ENCODE measurements around the gene CST1.
"Not testable (repeated sequence)": the region's sequence is repeated elsewhere in the genome, so short reads cannot be mapped to it uniquely, and the experiment has no call there.

The CST1 gene

DNA sequence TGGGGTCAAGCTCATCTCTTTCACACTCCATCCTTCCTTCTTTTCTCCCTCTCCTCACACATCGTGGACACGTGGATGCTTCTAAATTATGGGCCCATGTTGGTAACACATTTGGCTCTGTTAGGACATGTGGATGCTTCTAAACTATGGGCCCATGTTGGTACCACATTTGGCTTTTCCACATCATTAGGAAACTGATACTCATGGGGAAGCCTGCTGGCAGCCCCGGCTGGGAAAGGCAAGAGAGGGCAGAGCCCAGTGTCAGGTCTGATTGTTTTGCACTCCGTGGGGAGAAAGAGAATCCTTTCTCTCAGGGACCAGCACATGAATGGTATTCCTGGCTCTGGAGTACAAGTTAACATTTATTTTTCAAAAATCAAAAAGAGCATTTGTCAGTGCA lies 4.0 kb upstream of the CST1 start:
- H3K27me3 ChIP-seq (replicated peaks; ENCODE audit: control insufficient read depth, insufficient read depth, low read length): peaks cover 2% of the 10 kb centered on the region
- no peaks in the 10 kb centered on the region for H3K9me3 ChIP-seq (ENCODE audit: control insufficient read depth, low read length)
- H3K36me3 ChIP-seq (ENCODE audit: control insufficient read depth, insufficient read depth, low read length, severe bottlenecking): no peaks in the 10 kb centered on the region
- no peak overlapping the region for H3K4me3 ChIP-seq (ENCODE audit: low read length)
- peaks cover 24% of the 10 kb centered on the region for H3K4me1 ChIP-seq (ENCODE audit: control insufficient read depth, insufficient read depth, low read length)
- no peak for DNase-seq (ENCODE audit: low read depth)
- no peak overlapping the region for H3K9ac ChIP-seq (ENCODE audit: low read length)

DNA sequence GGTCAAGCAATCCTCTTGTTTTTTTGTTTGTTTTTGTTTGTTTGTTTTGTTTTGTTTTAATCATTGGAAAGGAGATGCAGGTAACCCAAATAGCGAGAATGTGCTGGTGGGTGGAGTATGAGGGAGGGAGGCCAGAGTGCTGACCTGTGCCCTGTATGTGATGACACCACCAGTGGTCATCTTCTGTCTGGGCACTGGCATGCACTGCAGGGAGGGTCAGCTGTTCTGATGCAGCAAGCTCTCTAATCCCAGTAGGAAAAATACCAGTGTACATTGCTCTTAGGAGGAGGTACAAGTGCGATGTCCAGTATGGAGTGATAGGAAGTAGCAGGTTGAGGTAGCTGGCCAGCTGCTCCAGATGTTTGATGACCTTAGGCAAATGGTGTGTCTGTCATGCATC lies 2.9 kb upstream of the CST1 start:
- H3K27me3 ChIP-seq (replicated peaks; ENCODE audit: control insufficient read depth, insufficient read depth, low read length): peaks cover 7% of the 10 kb centered on the region
- H3K4me1 ChIP-seq (ENCODE audit: control insufficient read depth, insufficient read depth, low read length): peaks cover 24% of the 10 kb centered on the region
- H3K9me3 ChIP-seq (ENCODE audit: control insufficient read depth, low read length): no peaks in the 10 kb centered on the region
- no peak for DNase-seq (ENCODE audit: low read depth)
- H3K9ac ChIP-seq (ENCODE audit: low read length): no peak overlapping the region
- H3K4me3 ChIP-seq (ENCODE audit: low read length): no peak overlapping the region
- no peaks in the 10 kb centered on the region for H3K36me3 ChIP-seq (ENCODE audit: control insufficient read depth, insufficient read depth, low read length, severe bottlenecking)

DNA sequence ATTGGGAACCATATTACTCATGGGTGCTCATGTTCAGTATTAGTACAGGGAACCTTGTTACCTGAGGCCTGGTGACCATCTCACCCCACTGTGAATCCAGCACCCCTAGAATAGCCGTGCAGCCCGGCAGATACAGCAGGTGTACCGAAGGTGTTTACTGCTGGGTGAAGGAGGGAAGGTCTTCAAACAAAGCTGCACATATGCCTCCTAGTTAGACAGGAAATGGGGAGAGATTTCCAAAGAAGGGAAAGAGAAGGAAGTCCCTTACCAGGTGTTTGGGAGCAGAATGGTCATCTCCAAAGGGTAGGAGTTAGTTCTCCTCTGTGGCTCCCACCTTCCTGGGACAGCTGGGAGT lies 2.4 kb upstream of the CST1 start:
- Histone ChIP-seq H3K27me3 (replicated peaks; ENCODE audit: control insufficient read depth, insufficient read depth, low read length) (peaks cover 7% of the 10 kb centered on the region), H3K9me3 (ENCODE audit: control insufficient read depth, low read length) (no peaks in the 10 kb centered on the region), H3K4me1 (ENCODE audit: control insufficient read depth, insufficient read depth, low read length) (peaks cover 24% of the 10 kb centered on the region), H3K9ac (ENCODE audit: low read length) (no peak overlapping the region), H3K4me3 (ENCODE audit: low read length) (no peak overlapping the region), H3K36me3 (ENCODE audit: control insufficient read depth, insufficient read depth, low read length, severe bottlenecking) (no peaks in the 10 kb centered on the region)
- DNase-seq (ENCODE audit: low read depth): no peak

DNA sequence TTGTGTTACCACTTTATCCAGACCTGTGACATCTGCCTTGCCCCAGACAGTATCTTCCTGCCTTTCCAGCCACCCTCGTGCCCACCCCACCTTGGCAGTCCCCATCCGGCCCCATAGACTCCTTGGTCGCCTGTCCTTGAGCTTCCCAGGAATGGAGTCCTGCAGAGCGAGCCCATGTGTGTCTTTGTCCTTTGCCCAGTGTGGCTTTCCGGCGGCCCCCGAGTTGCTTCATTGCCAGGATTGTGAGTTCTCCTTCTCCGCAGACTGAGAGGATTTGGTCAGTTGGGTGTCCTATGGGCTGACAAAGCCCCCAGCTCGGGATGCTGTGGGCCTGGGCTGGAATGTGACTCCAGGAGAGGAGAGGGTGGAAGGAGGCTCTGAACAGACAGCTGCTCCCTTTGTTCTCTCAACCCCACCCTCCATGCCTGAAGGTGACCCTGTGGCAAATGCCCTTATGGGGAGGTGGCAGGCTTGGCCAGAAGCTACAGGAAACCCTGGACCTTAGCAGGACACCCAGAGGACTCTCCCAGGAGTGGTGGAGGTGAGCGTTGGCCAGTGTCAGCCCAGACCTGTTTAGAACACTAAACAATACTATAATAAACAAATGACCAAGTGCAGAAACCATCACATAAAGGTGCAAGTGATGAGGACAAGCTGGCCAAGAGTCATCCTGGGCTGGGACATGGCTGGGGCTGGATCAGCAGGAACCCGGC lies 1.9 kb upstream of the CST1 start:
- H3K9ac ChIP-seq (ENCODE audit: low read length): no peak overlapping the region
- peaks cover 7% of the 10 kb centered on the region for H3K27me3 ChIP-seq (replicated peaks; ENCODE audit: control insufficient read depth, insufficient read depth, low read length)
- no peak overlapping the region for H3K4me3 ChIP-seq (ENCODE audit: low read length)
- no peaks in the 10 kb centered on the region for H3K9me3 ChIP-seq (ENCODE audit: control insufficient read depth, low read length)
- peaks cover 24% of the 10 kb centered on the region for H3K4me1 ChIP-seq (ENCODE audit: control insufficient read depth, insufficient read depth, low read length)
- no peaks in the 10 kb centered on the region for H3K36me3 ChIP-seq (ENCODE audit: control insufficient read depth, insufficient read depth, low read length, severe bottlenecking)
- DNase-seq (ENCODE audit: low read depth): no peak

DNA sequence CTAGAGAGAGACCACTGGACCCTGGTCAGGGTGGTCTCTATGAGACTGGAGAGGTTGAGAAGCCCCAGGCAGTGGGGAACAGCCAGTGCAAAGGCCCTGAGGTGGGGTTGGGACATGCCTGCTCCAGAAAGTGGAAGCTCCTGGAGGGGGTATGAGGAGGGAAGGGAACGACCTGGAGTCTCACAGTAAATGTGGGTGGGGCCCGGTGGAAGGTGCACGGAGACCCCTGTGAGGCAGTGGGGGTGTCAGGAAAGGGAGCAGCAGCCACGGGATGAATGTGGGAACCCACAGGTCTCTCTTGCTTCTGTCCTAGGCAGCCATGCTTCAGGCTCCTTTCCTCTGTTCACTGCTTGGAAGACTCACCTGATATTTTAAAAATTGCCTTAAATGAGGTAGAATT lies 1.3 kb upstream of the CST1 start:
- DNase-seq (ENCODE audit: low read depth): no peak

DNA sequence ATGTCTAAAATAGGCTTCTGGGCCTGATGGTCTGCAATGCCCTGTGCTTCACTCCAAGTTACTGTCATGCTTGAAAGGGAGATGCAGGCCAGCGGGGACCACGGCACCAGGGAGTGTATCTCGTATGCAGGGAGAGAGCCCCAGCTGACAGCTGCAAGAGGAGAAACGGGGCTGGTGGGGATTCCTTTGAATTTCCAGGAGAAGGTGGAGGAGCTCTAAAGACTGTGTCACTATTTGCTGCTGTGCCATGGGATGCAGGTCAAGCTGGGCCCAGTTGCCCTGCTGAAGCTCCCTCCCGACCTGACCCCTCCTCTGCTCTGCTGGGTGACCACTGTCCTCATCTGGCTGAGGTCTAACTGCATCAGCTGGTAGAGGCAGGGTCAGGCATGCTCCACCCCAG lies 989 bp downstream of the CST1 start:
- Histone ChIP-seq H3K4me3 (ENCODE audit: low read length) (no peak overlapping the region), H3K9ac (ENCODE audit: low read length) (no peak overlapping the region), H3K9me3 (ENCODE audit: control insufficient read depth, low read length) (no peaks in the 10 kb centered on the region), H3K27me3 (replicated peaks; ENCODE audit: control insufficient read depth, insufficient read depth, low read length) (peaks cover 7% of the 10 kb centered on the region), H3K36me3 (ENCODE audit: control insufficient read depth, insufficient read depth, low read length, severe bottlenecking) (no peaks in the 10 kb centered on the region), H3K4me1 (ENCODE audit: control insufficient read depth, insufficient read depth, low read length) (peaks cover 14% of the 10 kb centered on the region)
- no peak for DNase-seq (ENCODE audit: low read depth)

More for the DNA sequence above, 1.3 kb upstream of the CST1 start:
- Histone ChIP-seq H3K36me3 (ENCODE audit: control insufficient read depth, insufficient read depth, low read length, severe bottlenecking) (no peaks in the 10 kb centered on the region), H3K27me3 (replicated peaks; ENCODE audit: control insufficient read depth, insufficient read depth, low read length) (peaks cover 7% of the 10 kb centered on the region), H3K9me3 (ENCODE audit: control insufficient read depth, low read length) (no peaks in the 10 kb centered on the region), H3K4me3 (ENCODE audit: low read length) (no peak overlapping the region), H3K4me1 (ENCODE audit: control insufficient read depth, insufficient read depth, low read length) (peaks cover 24% of the 10 kb centered on the region), H3K9ac (ENCODE audit: low read length) (no peak overlapping the region)

DNA sequence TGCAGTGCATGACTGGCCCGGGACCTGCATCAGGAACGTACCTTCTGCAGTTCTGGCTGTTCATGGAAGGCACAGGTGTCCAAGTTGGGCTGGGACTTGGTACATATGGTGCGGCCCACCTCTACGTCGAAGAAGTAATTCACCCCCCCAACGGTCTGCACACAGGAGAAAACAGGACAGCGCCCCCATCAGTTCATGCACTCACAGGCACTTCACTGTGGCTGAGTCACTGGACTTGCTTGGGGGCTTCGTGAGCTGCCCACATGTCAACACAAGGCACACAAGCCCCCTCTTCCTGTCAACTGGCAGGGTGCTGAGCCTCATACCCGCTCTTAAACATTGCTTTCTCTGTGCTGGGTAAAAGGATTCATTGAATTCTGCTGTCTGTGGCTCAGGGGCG lies 1.8 kb downstream of the CST1 start:
- H3K4me1 ChIP-seq (ENCODE audit: control insufficient read depth, insufficient read depth, low read length); H3K9ac ChIP-seq (ENCODE audit: low read length); H3K4me3 ChIP-seq (ENCODE audit: low read length); H3K9me3 ChIP-seq (ENCODE audit: control insufficient read depth, low read length); DNase-seq (ENCODE audit: low read depth); H3K27me3 ChIP-seq (replicated peaks; ENCODE audit: control insufficient read depth, insufficient read depth, low read length); H3K36me3 ChIP-seq (ENCODE audit: control insufficient read depth, insufficient read depth, low read length, severe bottlenecking): not testable (repeated sequence)

DNA sequence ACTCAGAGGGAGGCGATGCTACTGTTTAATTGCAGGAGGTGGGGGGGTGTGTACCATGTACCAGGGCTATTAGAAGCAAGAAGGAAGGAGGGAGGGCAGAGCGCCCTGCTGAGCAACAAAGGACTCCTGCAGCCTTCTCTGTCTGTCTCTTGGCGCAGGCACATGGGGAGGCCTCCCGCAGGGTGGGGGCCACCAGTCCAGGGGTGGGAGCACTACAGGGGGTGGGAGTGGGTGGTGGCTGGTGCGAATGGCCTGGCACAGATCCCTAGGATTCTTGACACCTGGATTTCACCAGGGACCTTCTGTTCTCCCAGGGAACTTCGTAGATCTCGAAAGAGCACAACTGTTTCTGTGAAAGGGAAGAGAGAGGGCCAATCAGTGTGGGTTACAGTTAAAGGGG lies 3.2 kb downstream of the CST1 start:
- not testable (repeated sequence) for H3K4me1 ChIP-seq (ENCODE audit: control insufficient read depth, insufficient read depth, low read length)

DNA sequence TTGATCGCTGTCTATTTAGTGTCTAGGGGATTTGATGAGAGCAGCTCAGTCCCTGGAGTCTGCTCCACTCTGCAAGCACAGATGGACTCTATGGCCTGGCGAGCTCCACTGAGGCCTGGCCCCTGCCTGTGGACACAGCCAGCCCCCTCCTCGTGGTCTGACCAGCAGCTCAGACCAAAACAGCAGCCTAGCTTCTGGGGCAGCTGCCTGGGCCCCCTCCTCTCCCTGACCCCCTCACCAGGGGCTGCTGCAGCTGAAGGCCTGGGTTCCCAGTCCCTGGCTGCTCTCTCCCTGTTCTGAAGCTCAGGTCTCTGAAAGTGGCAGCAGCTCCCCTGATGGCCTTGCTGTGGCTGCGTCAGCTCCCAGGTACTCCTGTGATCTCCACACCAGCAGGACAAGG lies 3.6 kb downstream of the CST1 start:
- not testable (repeated sequence) for H3K4me3 ChIP-seq (ENCODE audit: low read length); H3K36me3 ChIP-seq (ENCODE audit: control insufficient read depth, insufficient read depth, low read length, severe bottlenecking); H3K27me3 ChIP-seq (replicated peaks; ENCODE audit: control insufficient read depth, insufficient read depth, low read length); H3K9ac ChIP-seq (ENCODE audit: low read length); H3K4me1 ChIP-seq (ENCODE audit: control insufficient read depth, insufficient read depth, low read length); H3K9me3 ChIP-seq (ENCODE audit: control insufficient read depth, low read length); DNase-seq (ENCODE audit: low read depth)

More for the DNA sequence above, 3.2 kb downstream of the CST1 start:
- not testable (repeated sequence) for H3K9ac ChIP-seq (ENCODE audit: low read length); H3K9me3 ChIP-seq (ENCODE audit: control insufficient read depth, low read length); H3K4me3 ChIP-seq (ENCODE audit: low read length); H3K36me3 ChIP-seq (ENCODE audit: control insufficient read depth, insufficient read depth, low read length, severe bottlenecking); DNase-seq (ENCODE audit: low read depth); H3K27me3 ChIP-seq (replicated peaks; ENCODE audit: control insufficient read depth, insufficient read depth, low read length)

DNA sequence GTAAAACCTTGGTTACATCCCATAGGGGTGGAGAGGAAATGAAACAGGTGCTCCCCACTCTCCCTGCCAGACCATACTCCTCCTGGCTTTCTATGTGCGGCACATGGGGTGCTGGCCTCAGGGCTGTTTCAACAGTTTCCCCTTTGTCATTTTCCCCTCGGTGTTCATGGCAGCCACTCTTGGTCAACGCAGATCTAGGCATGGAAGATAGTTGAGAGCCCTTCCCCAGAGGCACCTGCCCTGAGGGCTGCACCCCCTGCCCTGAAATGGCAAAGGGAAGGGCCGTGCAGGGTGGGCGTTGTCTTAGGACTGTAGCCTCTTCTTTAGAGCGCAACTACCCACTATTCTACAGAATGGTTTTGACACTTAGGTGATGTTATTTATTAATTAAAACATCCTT lies 4.4 kb downstream of the CST1 start:
- Histone ChIP-seq H3K4me3 (ENCODE audit: low read length) (no peak overlapping the region), H3K4me1 (ENCODE audit: control insufficient read depth, insufficient read depth, low read length) (no peaks in the 10 kb centered on the region), H3K36me3 (ENCODE audit: control insufficient read depth, insufficient read depth, low read length, severe bottlenecking) (no peaks in the 10 kb centered on the region), H3K27me3 (replicated peaks; ENCODE audit: control insufficient read depth, insufficient read depth, low read length) (peaks cover 7% of the 10 kb centered on the region), H3K9ac (ENCODE audit: low read length) (no peak overlapping the region), H3K9me3 (ENCODE audit: control insufficient read depth, low read length) (no peaks in the 10 kb centered on the region)
- no peak for DNase-seq (ENCODE audit: low read depth)

DNA sequence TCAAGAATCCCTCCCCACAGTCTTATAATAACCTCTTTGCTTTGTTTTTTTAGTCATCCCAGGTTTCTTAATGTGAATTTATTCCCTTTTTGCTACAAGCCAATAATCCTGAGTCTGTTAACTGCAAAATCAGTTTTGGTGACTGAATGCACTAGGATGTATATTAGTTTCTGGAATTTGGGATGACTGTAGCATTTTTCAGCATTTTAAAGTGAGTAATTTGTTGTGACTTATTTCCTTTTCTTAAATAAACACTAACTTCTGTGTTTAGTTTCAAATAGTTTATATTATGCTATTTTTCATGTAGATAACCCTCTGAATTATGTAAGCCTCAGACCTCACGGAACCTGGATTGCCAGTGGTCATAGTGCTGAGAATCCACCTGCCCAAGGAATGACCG lies 5.5 kb downstream of the CST1 start:
- Histone ChIP-seq H3K4me1 (ENCODE audit: control insufficient read depth, insufficient read depth, low read length) (no peaks in the 10 kb centered on the region), H3K36me3 (ENCODE audit: control insufficient read depth, insufficient read depth, low read length, severe bottlenecking) (no peaks in the 10 kb centered on the region), H3K9ac (ENCODE audit: low read length) (no peak overlapping the region), H3K9me3 (ENCODE audit: control insufficient read depth, low read length) (no peaks in the 10 kb centered on the region), H3K27me3 (replicated peaks; ENCODE audit: control insufficient read depth, insufficient read depth, low read length) (peaks cover 7% of the 10 kb centered on the region), H3K4me3 (ENCODE audit: low read length) (no peak overlapping the region)
- DNase-seq (ENCODE audit: low read depth): no peak

DNA sequence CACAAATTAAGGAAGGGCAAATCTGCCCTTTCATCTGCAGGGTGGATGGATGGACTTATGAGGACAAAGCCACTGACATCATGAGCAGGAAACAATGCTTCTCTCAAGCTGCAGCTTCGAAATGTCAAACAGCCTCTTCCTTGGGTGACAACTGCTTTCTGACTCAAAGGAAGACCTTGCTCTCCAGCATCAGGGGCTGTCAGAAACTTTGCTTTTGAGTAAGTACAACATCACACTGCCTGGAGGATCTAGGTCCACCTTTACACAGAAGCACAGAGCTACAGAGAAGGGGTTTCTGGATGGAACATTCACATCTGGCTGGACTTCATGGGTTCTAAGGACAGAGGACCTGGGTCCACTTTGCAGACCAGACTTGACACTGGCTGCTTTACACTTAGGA lies 5.9 kb downstream of the CST1 start:
- H3K9ac ChIP-seq (ENCODE audit: low read length): no peak overlapping the region
- H3K27me3 ChIP-seq (replicated peaks; ENCODE audit: control insufficient read depth, insufficient read depth, low read length): peaks cover 6% of the 10 kb centered on the region
- H3K9me3 ChIP-seq (ENCODE audit: control insufficient read depth, low read length): no peaks in the 10 kb centered on the region
- no peaks in the 10 kb centered on the region for H3K36me3 ChIP-seq (ENCODE audit: control insufficient read depth, insufficient read depth, low read length, severe bottlenecking)
- H3K4me3 ChIP-seq (ENCODE audit: low read length): no peak overlapping the region
- no peaks in the 10 kb centered on the region for H3K4me1 ChIP-seq (ENCODE audit: control insufficient read depth, insufficient read depth, low read length)
- DNase-seq (ENCODE audit: low read depth): no peak
